Ishikawa (cell line): ENCODE data around the gene ANK2.

Experiments used
- CEBPB ChIP-seq: IDR thresholded peaks from 2 replicates; pipeline ENCODE4 v1.6.1; 2012
- EP300 ChIP-seq: IDR thresholded peaks from 2 replicates; pipeline ENCODE4 v1.6.1; 2012; ENCODE audit warnings: borderline replicate concordance
- NFIC ChIP-seq: IDR thresholded peaks from 2 replicates; pipeline ENCODE4 v1.6.1; 2012
- ZBTB7A ChIP-seq: IDR thresholded peaks from 2 replicates; pipeline ENCODE4 v1.6.1; 2012; ENCODE audit warnings: low read depth

- TF ChIP-seq EP300, result no peak
- no peak for TF ChIP-seq NFIC
- no peak for TF ChIP-seq ZBTB7A
- TF ChIP-seq CEBPB, result no peak
Observed at GRCh38 chr4:113327494-113327893, 278.0 kb downstream of the ANK2 start.
